OCI-LY3 (cell line): ENCODE data around the gene CHST4.

ENCODE experiments used
- EZH2phosphoT487 ChIP-seq: fragments of 200-600 bp; shearing (Covaris generic); IDR thresholded peaks from 2 replicates; pipeline ENCODE4 v1.6.1; 2018; ENCODE audit warnings: antibody characterized with exemption, mixed run types, low read depth
- TF ChIP-seq, protein P1 (sequence below): fragments of 200-600, 300-600 bp; sonication (generic); IDR thresholded peaks from 2 replicates; pipeline ENCODE4 v1.5.1; 2014; ENCODE audit warnings: antibody characterized with exemption, low read length, low read depth

GRCh38 chr16:71569621-71570020 is 43.4 kb downstream of the CHST4 start:
- TF ChIP-seq EZH2phosphoT487 = no peak
- TF ChIP-seq, protein P1, sequence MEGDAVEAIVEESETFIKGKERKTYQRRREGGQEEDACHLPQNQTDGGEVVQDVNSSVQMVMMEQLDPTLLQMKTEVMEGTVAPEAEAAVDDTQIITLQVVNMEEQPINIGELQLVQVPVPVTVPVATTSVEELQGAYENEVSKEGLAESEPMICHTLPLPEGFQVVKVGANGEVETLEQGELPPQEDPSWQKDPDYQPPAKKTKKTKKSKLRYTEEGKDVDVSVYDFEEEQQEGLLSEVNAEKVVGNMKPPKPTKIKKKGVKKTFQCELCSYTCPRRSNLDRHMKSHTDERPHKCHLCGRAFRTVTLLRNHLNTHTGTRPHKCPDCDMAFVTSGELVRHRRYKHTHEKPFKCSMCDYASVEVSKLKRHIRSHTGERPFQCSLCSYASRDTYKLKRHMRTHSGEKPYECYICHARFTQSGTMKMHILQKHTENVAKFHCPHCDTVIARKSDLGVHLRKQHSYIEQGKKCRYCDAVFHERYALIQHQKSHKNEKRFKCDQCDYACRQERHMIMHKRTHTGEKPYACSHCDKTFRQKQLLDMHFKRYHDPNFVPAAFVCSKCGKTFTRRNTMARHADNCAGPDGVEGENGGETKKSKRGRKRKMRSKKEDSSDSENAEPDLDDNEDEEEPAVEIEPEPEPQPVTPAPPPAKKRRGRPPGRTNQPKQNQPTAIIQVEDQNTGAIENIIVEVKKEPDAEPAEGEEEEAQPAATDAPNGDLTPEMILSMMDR = no peak
